ENCODE measurements around the gene RBM38.

RBM38 gene

GRCh38 chr20:57403216-57403615 lies 12.0 kb downstream of the RBM38 start:
- no peak for TF ChIP-seq CTCF (IDR thresholded peaks at IDR 0.05; ENCODE audit: extremely low read depth, missing control alignments)
- DNase-seq (ENCODE audit: low spot score) = no peak

GRCh38 chr20:57404006-57404405 lies 12.8 kb downstream of the RBM38 start:
- no peak for DNase-seq (ENCODE audit: low spot score)
- TF ChIP-seq CTCF (IDR thresholded peaks at IDR 0.05; ENCODE audit: extremely low read depth, missing control alignments) = no peak

- TF ChIP-seq CTCF (IDR thresholded peaks at IDR 0.05; ENCODE audit: extremely low read depth, missing control alignments) = no peak
- DNase-seq (ENCODE audit: low spot score) = no peak
Observed at GRCh38 chr20:57404419-57405072, 13.3 kb downstream of the RBM38 start.

GRCh38 chr20:57405236-57406016 lies 14.2 kb downstream of the RBM38 start:
- TF ChIP-seq CTCF (IDR thresholded peaks at IDR 0.05; ENCODE audit: extremely low read depth, missing control alignments) = no peak

GRCh38 chr20:57407541-57407956 lies 16.4 kb downstream of the RBM38 start:
- DNase-seq (ENCODE audit: low spot score) = no peak
- no peak for TF ChIP-seq CTCF (IDR thresholded peaks at IDR 0.05; ENCODE audit: extremely low read depth, missing control alignments)

More at GRCh38 chr20:57405236-57406016, 14.2 kb downstream of the RBM38 start:
- no peak for DNase-seq (ENCODE audit: low spot score)

GRCh38 chr20:57408131-57408530 lies 16.9 kb downstream of the RBM38 start:
- no peak for TF ChIP-seq CTCF (IDR thresholded peaks at IDR 0.05; ENCODE audit: extremely low read depth, missing control alignments)
- DNase-seq (ENCODE audit: low spot score) = no peak

GRCh38 chr20:57408536-57409233 lies 17.5 kb downstream of the RBM38 start:
- no peak for DNase-seq (ENCODE audit: low spot score)
- no peak for TF ChIP-seq CTCF (IDR thresholded peaks at IDR 0.05; ENCODE audit: extremely low read depth, missing control alignments)

Data from GM20000 (cell line).